DMS114 treated with DMSO at 0.1 percent for 48 hours (cell line): ENCODE data around the gene MRPL48.

Experiments
- DNase-seq: peaks from one replicate; lab custom pipeline; 2025; ENCODE audit not compliant: unreplicated experiment; lab: John Stamatoyannopoulos, UW

MRPL48 gene

DNA sequence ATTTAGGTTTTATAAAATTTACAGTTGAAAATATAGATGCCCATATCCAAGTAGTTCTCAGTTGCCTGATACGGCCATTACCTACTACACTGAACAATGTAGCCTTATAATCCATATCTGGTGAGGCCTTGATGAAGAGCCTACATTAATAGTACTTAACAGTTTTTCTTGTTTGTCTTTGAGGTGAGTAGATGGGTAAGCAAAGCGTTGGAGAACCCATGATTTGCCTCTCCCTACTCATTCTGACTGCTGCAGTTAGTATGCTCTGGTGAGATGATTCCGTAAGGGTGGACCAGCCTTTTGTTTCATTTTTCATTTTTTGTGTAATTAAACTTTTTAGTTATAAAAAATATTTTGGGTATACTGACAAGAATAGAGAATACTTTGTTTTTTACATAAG, 100.6 kb downstream of the MRPL48 start:
- DNase-seq, result no peak

DNA sequence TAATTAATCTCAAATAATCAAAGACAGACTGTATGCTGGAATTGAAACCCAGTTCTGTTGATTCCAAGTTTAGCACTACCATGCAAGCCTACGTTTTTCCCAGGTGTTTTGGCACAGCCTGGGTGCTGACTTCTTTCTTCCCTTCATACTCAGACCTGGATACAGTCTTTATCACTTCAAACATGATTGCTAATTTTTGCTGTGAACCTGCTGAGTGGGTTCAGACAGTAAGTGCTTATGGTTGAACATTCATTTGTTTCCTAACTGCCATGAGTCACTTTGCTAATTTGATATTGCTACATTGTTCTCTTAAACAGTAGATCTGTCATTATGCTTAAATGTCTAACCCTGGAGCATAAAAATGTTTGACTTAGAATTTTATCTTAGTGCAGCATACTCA, 101.3 kb downstream of the MRPL48 start:
- DNase-seq, result no peak

DNA sequence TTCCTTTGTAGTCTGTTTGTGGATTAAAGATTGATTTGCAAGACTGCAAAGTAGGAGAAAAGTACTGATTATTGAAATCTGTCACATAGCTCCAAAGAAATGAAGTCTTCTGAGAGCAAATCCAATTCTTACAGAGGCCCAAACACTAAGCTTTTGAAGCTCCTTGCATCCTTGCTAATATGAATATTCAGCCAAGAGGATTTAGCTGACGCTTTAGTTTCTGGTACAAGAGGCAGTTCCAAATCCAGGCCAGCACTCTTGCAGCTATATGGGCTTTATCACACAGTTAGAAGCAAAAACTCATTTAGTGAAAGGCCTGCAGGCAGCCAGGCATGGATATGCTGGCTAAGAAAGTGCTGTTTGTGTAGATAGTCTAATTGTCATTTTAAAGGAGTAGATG, 101.9 kb downstream of the MRPL48 start:
- no peak for DNase-seq

DNA sequence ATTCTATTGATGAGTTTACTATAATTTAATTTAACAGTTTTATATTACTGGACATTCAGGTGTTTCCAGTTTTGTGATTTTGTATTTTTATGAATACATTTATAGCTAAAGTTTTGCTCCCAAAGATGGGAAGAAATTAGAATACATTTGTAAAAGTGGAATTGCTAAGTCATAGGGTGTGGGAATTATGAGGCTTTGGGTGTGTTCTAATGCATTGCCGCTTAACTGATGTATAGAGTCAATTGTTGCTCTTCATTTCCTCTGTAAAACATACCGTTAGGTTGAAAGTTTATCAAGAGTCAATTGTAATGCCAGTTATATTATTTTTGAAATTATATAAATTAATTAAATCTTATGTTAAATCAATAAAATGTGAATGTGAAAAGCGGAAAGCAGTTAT, 105.4 kb downstream of the MRPL48 start:
- DNase-seq, result no peak

DNA sequence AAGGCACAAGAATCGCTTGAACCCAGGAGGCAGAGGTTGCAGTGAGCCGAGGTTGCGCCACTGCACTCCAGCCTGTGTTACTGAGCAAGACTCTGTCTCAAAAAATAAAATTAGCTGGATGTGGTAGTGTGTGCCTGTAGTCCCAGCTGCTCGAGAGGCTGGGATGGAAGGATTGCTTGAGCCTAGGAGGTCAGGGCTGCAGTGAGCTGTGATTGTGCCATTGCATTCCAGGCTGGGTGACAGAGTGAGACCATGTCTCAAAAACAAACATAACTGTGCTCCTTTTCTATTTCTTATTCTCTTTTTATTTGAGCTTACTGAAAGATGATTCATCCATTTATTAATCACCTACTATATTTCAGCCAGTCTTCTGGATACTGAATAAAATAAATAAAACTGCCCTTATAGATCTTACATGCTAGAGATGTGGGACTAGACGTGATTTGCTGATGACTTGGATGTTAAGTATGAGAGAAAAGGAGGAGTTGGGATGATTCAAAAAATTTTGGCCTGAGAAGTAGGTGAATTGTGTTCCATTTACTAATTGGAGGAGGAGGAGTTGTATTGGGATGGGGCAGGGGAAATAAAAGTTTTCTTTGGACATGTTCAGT, 107.2 kb downstream of the MRPL48 start:
- DNase-seq, result no peak

DNA sequence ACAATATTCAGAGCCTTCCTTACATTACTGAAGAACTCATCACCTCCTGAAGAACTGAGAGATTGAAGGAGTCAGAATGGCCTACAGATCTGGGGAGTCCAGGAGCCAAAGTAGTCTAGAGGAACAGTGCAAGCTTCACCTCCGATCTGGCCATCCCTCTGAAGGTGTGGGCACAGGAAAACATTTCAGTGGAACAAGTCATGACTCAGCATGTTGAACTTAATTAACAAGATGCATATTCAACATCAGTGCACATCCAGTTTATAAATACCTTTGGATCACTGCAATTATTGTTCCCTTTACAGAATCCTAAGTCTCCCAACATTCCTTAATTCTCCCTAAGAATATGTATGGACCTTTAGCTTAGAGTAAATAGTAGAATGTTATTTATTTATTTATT, 114.6 kb downstream of the MRPL48 start:
- no peak for DNase-seq

DNA sequence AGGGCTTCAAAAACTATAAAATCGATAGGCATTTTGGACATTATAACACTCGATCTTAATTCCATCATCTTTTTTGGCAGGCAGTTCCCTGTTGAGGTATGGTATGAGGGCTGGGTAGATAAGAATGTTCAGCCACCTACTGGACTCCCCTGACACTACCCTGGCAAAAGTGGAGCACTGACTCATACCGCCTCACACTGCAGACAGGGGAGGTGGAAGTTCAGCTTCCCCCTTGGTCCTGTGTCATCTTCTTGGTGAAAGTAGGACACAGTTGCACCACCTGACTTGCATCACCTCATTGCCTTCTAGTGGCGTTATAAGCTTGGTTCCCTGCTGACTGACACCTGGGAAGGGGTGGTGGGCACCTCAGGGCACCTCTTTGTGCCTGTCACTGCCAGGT, 119.5 kb downstream of the MRPL48 start:
- DNase-seq, result no peak

DNA sequence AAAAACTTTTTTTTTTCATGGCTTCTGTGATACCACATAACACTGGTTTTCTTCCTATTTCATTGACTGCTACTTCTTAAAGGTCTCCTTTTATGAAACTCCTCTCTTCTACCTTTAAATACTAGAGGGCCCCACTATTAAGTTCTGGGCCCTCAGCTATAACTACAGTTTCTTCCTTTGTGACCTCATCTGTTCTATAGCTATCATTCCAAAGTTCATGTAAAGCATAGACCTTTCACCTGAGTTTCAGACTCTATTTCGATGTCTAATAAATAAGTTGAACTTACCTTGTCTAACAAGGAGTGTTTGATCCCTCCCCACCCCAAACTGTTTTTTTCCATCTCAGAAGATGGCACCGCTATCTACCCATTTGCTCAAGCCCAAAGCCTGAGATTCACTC, 124.4 kb downstream of the MRPL48 start:
- no peak for DNase-seq

DNA sequence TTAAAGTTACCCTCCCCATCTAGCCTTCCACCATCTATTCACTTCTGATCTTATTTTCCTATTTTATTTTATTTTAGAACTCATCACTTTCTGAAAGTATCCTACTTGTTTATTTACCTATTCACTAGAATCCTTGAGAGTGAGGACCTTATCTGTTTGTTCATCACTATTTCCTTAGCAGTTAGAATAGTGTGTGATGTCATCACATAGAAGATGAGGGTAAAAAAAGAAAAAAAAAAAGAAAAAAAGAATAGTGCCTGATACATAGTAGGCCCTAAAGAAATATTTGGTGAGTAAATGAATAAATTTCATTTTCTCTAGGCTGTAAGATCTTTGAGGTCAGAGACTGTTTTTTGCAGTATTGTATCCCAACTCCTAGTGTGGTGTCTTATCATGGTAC, 125.8 kb downstream of the MRPL48 start:
- no peak for DNase-seq

DNA sequence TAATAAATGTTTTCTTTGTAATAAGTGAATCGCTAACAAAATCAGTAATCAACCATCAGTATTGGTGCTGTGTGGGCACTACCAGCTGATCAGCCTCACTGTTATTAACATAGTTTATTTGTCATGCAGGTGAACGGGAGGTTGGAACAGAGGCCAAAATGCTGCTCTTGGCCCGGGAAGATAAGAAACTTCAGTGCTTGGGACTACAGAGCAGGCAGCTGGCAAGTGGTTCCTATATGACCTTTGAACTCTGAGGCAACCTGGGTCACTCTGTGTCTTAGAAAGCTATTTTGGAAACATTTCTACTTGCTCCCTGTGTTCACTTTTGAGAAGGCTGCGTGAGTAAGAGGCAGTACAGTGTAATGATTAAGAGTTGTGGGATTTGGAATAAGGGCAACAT, 126.6 kb downstream of the MRPL48 start:
- no peak for DNase-seq
